HG02759 (cell line): ENCODE data around the gene PRXL2A.
"Not testable (repeated sequence)": the region's sequence is repeated elsewhere in the genome, so short reads cannot be mapped to it uniquely, and the experiment has no call there.

Experiments used
- ATAC-seq: cut with Tn5 transposase; IDR thresholded peaks from one replicate; pipeline ENCODE4 v1.9.1; 2021; ENCODE audit warnings: mild to moderate bottlenecking, moderate library complexity; ENCODE audit not compliant: unreplicated experiment

Gene PRXL2A

DNA sequence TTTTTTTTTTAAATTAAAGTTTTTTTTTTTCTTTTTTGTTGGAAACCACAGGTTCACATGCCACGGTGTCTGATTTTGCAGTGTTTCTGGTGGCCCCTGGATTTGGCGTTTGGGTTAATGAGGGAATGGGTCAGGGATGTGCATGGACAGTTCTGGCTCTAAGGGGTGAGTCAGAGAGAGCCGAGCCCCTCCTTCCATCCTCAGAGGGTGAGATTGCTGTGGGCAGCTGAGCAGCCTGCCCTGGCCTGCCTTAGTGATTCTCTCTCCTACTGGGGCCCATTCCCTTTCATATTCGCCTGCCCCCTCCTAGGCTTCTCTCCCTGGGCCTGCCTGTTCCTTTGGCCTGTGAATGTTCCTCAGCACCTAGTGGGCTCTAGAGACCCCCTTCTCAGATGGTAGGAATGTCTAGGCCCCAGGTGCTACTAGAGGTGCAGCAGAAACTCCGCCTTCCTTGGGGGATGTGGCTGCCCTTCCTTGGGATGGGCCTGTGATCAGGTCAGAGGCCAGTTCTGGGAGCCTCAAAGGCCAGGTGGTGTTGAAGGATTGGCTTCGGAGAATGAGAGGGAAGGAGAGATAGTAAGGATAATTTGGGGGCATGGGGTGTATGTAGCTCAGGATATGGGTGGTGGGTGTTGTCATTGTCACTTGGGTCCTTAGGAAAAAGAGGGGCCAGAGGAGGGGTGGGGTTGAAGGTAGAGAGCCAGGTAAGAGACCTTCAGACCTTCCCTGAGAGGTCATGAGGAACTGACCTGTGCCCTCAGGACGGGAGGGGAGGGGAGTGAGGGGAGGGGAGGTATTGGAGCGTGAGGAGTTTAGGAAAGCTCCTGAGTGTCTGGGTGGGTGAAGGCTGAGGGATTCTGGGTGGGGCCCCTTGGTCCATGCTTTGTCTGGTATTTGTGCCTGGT is 65.6 kb downstream of the PRXL2A start:
- ATAC-seq, result no peak

DNA sequence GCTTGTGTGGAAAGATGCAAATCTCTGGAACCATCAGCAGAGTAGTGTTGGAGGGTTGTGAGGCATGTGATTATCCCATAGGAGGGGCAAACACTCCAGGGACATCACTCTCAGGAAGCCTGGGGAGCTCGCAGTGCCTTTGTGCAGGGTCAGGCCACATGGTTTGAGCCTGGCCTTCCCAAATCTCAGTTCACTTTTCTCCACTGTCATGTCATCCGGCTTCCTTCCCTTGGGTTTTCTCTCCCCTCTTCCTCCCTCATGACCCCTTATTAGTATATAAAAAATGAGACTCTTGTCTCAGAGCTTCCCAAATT is 66.2 kb downstream of the PRXL2A start:
- no peak for ATAC-seq

DNA sequence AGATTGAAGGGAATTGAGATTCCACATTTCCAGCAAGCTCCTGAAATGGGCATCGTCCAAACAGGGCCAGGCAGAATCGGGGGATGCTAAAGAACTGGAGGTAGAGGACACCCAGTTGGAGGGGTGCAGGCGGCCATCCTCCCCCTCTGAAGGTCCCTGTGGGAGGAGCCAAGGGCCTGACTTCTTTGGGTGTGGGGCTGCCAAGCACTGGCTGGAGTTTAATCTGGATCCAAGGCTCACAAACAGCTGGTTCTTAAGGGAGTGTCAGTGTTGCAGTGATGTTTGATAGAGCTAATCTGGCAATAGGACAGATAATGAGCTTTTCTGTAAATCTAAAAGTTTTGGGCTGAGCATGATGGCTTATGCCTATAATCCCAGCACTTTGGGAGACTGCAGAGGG is 66.6 kb downstream of the PRXL2A start:
- no peak for ATAC-seq

DNA sequence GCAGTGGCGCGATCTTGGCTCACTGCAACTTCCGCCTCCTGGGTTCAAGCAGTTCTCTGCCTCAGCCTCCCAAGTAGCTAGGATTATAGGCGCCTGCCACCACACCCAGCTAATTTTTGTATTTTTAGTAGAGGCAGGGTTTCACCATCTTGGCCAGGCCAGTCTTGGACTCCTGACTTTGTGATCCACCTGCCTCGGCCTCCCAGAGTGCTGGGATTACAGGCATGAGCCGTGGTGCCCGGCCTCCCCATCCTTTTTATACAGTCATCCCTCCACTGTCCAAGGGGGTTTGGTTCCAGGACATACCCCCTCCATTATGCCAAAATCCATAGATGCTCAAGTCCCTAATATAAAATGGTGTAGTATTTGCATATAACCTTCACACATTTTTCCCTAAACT is 67.3 kb downstream of the PRXL2A start:
- not testable (repeated sequence) for ATAC-seq

DNA sequence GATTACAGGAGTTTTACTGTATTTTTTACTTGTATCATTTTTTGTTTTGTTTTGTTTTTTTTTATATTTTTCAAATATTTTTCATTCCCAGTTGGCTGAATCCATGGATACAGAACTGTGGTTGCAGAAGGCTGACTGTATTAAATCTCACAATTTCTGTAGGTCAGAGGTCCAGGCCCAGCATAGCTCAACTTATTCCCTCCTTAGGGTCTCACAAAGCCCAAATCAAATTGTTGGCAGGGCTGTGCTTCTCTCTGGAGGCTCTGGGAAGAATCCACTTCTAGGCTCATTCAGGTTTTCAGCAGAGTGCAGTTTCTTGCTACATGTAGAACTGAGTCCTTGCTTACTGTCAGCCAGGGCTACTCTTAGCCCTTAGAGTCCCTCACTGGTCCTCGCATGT is 68.3 kb downstream of the PRXL2A start:
- no peak for ATAC-seq

DNA sequence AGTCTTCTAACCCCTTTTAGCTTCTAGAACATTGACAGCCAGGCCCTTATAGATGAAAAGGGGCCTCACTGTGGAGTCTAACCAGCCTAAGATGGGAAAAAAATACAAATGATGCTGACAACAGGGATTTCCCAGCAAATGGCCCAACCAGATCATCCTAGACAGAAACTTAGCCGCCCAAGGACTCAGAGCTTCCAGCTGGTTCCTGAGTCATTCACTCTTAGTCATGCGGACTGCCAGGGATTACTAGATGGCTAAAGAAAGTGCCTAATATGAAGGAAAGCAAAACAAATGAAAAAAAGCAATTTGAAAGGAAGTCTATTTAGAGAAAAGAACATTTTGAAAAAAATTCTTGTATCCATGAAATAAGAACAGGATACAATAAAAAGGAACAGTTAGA is 69.5 kb downstream of the PRXL2A start:
- no peak for ATAC-seq

DNA sequence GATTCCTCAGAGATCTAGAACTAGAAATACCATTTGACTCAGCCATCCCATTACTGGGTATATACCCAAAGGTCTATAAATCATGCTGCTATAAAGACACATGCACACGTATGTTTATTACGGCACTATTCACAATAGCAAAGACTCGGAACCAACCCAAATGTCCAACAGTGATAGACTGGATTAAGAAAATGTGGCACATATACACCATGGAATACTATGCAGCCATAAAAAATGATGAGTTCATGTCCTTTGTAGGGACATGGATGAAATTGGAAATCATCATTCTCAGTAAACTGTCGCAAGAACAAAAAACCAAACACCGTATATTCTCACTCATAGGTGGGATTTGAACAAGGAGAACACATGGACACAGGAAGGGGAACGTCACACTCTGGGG is 72.0 kb downstream of the PRXL2A start:
- not testable (repeated sequence) for ATAC-seq

DNA sequence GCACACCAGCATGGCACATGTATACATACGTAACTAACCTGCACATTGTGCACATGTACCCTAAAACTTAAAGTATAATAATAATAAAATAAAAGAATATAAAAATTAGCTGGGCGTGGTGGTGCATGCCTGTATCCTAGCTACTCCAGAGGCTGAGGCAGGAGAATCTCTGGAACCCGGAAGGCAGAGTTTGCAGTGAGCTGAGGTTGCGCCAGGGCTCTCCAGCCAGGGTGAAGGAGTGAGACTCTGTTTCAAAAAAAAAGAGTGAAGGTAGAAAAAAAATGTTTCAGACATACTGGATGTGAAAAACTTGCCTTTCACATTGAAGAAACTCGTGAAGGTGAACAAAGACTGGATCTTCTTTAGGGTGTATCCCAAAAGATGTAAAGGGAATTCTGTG is 72.5 kb downstream of the PRXL2A start:
- no peak for ATAC-seq

DNA sequence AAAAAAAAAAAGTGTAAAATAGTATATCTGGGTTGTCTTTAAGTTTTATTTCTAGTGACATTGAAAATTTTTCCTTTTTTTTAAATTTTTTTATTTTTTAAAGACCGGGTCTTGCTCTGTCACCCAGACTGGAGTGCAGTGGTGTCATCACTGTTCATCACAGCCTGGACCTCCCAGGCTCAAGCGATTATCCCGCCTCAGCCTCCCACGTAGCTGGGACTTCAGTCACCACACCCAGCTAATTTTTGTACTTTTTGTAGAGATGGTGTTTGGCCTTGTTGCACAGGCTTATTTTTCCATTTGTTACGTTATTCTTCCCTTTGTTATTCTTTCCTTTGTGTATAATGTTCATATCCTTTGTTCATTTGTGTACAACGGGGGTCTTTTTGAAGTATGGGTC is 75.9 kb downstream of the PRXL2A start:
- ATAC-seq, result no peak

DNA sequence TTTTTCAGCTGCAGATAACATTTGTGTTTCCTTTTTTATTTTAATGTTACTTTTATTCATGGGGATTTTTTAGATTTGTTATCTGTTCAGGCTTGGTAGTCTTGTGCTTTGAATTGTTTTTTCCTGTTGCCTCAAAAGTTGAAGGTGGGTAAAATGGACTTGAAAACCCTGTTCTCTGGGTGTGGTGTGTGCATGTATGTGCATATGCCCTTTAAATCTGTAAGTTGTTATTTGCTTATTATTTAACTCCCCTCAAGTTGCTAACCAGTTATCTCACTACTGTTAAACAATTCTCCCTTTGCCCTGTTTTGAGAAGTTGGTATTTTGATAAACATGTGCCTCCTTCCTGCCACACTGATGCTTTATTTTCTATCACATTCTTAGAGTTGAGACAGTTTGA is 76.3 kb downstream of the PRXL2A start:
- no peak for ATAC-seq

DNA sequence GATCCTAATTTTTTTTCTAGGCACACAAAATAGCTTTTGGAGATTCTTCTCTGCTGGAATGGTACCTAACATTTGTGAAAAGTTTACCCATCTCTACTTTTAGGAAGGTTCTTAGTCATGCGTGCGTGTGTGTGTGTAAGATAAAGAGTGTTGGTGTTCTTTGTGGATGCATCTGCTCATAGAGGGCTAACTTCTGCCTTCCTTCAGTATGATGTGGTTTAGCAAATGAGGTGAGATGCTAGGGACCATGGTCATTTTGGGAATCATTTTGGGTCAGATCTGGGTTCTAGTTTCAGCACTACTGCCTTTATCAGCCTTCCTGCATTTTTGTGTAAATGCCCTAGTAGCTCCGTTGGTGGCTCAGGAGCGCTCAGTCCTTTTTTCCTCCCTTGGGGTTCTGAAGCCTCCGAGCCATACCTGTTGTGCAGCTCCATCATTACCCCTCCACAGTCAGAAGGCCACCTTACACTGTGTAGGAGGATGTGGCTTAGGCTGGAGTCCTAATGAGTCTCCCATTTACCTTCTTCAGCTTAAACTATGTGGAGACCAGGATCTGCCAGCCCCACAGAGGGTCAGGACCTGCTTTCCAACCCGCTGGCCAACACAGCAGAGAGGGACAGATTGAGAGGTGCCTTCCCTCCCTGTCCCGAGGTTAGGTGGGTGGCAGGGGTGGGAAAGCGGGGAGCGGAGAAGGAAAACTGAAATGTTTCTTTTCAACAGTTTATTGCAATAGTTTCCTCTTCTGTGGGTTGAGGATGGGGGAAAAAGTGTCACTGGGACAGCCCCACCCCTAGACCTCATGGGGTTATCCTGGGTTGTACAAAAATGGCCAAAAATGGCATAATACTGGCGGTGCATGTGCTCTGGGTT is 77.0 kb downstream of the PRXL2A start:
- ATAC-seq, result no peak

DNA sequence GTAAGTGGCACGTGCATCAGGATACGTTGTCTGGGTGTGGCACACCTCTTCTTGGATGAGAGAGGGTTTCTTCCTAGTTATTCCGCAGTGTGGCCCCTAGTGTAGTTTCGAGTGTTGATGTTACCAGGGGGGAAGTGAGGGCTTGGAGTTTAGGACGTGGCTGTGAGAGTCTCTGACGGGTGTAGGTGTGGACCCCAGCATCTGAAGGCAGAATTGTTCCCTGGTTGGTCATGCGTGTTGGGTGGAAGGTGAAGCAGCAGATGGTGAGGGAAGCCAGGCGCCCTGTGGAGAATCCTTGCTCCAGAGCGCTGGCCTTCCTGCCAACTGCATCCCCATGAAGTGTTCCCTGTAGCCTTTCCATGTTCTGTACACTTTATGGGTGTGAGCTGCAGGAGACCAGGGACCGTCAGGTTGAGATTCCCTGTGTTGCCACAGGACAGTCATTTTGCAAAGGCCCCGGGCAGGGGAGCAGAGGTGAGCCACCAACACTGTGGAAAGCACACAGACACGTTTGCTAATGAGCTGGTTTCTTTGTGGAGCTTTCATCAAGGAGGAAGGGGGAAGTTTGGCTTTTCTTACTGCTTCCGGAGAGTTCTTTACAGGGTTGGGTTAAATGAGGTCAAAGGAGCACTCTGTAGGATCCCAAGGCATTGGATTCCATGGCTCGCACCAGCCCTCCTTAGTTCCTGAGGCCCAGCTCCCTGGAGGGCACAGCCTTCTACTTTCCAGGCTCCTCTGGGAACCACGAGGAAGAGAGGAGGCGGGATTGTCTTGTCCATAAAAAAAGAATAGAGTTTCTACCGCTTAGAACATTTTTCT is 77.8 kb downstream of the PRXL2A start:
- no peak for ATAC-seq
